Measurements from ENCODE around the gene KCNQ2.

KCNQ2 gene

GRCh38 chr20:63364801-63365585 is 107.5 kb downstream of the KCNQ2 start:
- Histone ChIP-seq H3K4me2 (ENCODE audit: low read depth, low read length, poor library complexity, severe bottlenecking) (no peak overlapping the region), H3F3A (ENCODE audit: insufficient read depth) (no peaks in the 10 kb centered on the region)

GRCh38 chr20:63363981-63364561 is 108.4 kb downstream of the KCNQ2 start:
- Histone ChIP-seq H3K79me2 (ENCODE audit: insufficient read depth, low read length) (no peaks in the 10 kb centered on the region), H3K27me3 (ENCODE audit: low read length) (no peaks in the 10 kb centered on the region), H4K20me1 (ENCODE audit: low read depth, low read length) (no peaks in the 10 kb centered on the region), H3K9me2 (replicated peaks; ENCODE audit: insufficient read depth, low read length) (no peaks in the 10 kb centered on the region), H3K4me3 (ENCODE audit: insufficient read depth, low read length, poor library complexity, severe bottlenecking) (no peak overlapping the region), H2AFZ (ENCODE audit: low read depth, low read length, severe bottlenecking) (no peak overlapping the region), H3F3A (ENCODE audit: insufficient read depth) (no peaks in the 10 kb centered on the region), H3K27ac (ENCODE audit: low read depth, low read length) (no peak overlapping the region), H3K9me3 (ENCODE audit: insufficient read depth, low read length) (no peaks in the 10 kb centered on the region), H3K36me3 (ENCODE audit: low read length) (no peaks in the 10 kb centered on the region), H3K4me2 (ENCODE audit: low read depth, low read length, poor library complexity, severe bottlenecking) (no peak overlapping the region), H3K9ac (ENCODE audit: low read length) (no peak overlapping the region)
- TF ChIP-seq EZH2phosphoT487 (conservative IDR thresholded peaks at IDR 0.05; ENCODE audit: low read length) = no peak
- TF ChIP-seq CTCF (IDR thresholded peaks at IDR 0.05; ENCODE audit: insufficient read depth, low read length, poor library complexity, severe bottlenecking) = no peak

More at GRCh38 chr20:63364801-63365585, 107.5 kb downstream of the KCNQ2 start:
- Histone ChIP-seq H3K36me3 (ENCODE audit: low read length) (no peaks in the 10 kb centered on the region), H3K9ac (ENCODE audit: low read length) (no peak overlapping the region), H3K27ac (ENCODE audit: low read depth, low read length) (no peak overlapping the region), H3K4me3 (ENCODE audit: insufficient read depth, low read length, poor library complexity, severe bottlenecking) (no peak overlapping the region), H4K20me1 (ENCODE audit: low read depth, low read length) (no peaks in the 10 kb centered on the region), H2AFZ (ENCODE audit: low read depth, low read length, severe bottlenecking) (no peak overlapping the region), H3K9me3 (ENCODE audit: insufficient read depth, low read length) (no peaks in the 10 kb centered on the region), H3K27me3 (ENCODE audit: low read length) (no peaks in the 10 kb centered on the region), H3K9me2 (replicated peaks; ENCODE audit: insufficient read depth, low read length) (no peaks in the 10 kb centered on the region), H3K79me2 (ENCODE audit: insufficient read depth, low read length) (no peaks in the 10 kb centered on the region)
- no peak for TF ChIP-seq CTCF (IDR thresholded peaks at IDR 0.05; ENCODE audit: insufficient read depth, low read length, poor library complexity, severe bottlenecking)
- TF ChIP-seq EZH2phosphoT487 (conservative IDR thresholded peaks at IDR 0.05; ENCODE audit: low read length) = no peak

- Histone ChIP-seq H2AFZ (ENCODE audit: low read depth, low read length, severe bottlenecking) (no peak overlapping the region), H3F3A (ENCODE audit: insufficient read depth) (no peaks in the 10 kb centered on the region), H3K36me3 (ENCODE audit: low read length) (no peaks in the 10 kb centered on the region), H3K9me2 (replicated peaks; ENCODE audit: insufficient read depth, low read length) (no peaks in the 10 kb centered on the region), H3K9ac (ENCODE audit: low read length) (no peak overlapping the region), H3K9me3 (ENCODE audit: insufficient read depth, low read length) (no peaks in the 10 kb centered on the region), H3K27me3 (ENCODE audit: low read length) (no peaks in the 10 kb centered on the region), H4K20me1 (ENCODE audit: low read depth, low read length) (no peaks in the 10 kb centered on the region), H3K4me2 (ENCODE audit: low read depth, low read length, poor library complexity, severe bottlenecking) (no peak overlapping the region), H3K79me2 (ENCODE audit: insufficient read depth, low read length) (no peaks in the 10 kb centered on the region), H3K4me3 (ENCODE audit: insufficient read depth, low read length, poor library complexity, severe bottlenecking) (no peak overlapping the region), H3K27ac (ENCODE audit: low read depth, low read length) (no peak overlapping the region)
- TF ChIP-seq CTCF (IDR thresholded peaks at IDR 0.05; ENCODE audit: insufficient read depth, low read length, poor library complexity, severe bottlenecking) = no peak
- TF ChIP-seq EZH2phosphoT487 (conservative IDR thresholded peaks at IDR 0.05; ENCODE audit: low read length) = no peak
Observed at GRCh38 chr20:63363013-63363957, 109.2 kb downstream of the KCNQ2 start.

All from SU-DHL-6 (cell line).